GM12892 (cell line): ENCODE data around the gene FAM110D.

Experiments
- DNase-seq: peaks from one replicate; pipeline ENCODE4 v3.0.0; 2011; ENCODE audit not compliant: insufficient read length
- FAIRE-seq: peaks from 2 replicates; lab custom pipeline; 2011; peaks lifted over from hg19 to GRCh38; lab: Jason Lieb, UNC
- POLR2A ChIP-seq: IDR thresholded peaks from 2 replicates; pipeline ENCODE4 v1.6.1; 2011; ENCODE audit warnings: low read depth, low read length, control low read depth
- POLR2AphosphoS5 ChIP-seq: IDR thresholded peaks from 2 replicates; pipeline ENCODE4 v1.6.1; 2011; ENCODE audit warnings: low read depth, low read length, control low read depth
- TAF1 ChIP-seq: IDR thresholded peaks from 2 replicates; pipeline ENCODE4 v1.6.1; 2011; ENCODE audit warnings: low read depth, mild to moderate bottlenecking, control low read depth, low read length, borderline replicate concordance

Gene FAM110D

GRCh38 chr1:26184883-26185282 lies 26.0 kb downstream of the FAM110D start:
- FAIRE-seq, result no peak
- DNase-seq, result no peak

GRCh38 chr1:26187882-26188281 lies 29.0 kb downstream of the FAM110D start:
- TF ChIP-seq POLR2AphosphoS5 (no peak), POLR2A (no peak), TAF1 (no peak)
- FAIRE-seq, result no peak
- DNase-seq, result no peak

More at GRCh38 chr1:26184883-26185282, 26.0 kb downstream of the FAM110D start:
- TF ChIP-seq POLR2AphosphoS5, result no peak
- TF ChIP-seq POLR2A, result no peak
- TF ChIP-seq TAF1, result no peak

DNA sequence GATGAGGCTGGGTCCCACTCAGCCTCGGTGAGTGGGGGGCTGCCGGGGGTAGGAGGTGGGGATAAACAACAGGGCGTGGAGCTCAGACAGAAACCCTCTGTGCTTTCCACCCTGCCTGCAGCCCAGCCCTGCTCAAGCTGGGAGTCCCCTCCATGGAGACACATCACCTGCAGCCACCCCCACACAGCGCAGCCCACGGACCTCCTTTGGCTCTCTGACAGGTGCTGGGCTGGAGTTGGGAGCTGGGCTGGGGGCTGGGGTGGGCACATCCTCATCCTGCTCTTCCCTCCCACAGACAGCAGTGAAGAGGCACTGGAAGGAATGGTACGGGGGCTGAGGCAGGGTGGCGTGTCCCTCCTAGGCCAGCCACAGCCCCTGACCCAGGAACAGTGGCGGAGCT lies 29.6 kb downstream of the FAM110D start:
- FAIRE-seq (no peak), DNase-seq (no peak)
- no peak for TF ChIP-seq POLR2A
- TF ChIP-seq TAF1, result no peak

DNA sequence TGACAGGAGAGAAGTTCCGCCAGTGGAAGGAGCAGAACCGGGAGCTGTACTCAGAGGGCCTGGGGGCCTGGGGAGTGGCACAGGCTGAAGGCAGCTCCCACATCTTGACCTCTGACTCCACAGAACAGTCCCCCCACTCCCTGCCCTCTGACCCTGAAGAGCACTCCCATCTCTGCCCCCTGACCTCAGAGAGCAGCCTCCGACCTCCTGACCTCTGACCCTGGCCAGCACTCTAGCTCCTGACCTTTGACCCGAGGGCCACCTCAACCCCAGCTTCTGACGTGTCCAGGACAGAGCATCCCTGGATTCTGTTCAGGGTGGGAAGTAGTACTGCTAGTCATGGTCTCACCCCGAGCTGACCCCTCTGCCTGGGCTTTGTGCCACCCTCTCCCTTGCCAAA lies 30.5 kb downstream of the FAM110D start:
- no peak for DNase-seq
- TF ChIP-seq POLR2AphosphoS5 (no peak), POLR2A (no peak), TAF1 (no peak)
- FAIRE-seq, result no peak

DNA sequence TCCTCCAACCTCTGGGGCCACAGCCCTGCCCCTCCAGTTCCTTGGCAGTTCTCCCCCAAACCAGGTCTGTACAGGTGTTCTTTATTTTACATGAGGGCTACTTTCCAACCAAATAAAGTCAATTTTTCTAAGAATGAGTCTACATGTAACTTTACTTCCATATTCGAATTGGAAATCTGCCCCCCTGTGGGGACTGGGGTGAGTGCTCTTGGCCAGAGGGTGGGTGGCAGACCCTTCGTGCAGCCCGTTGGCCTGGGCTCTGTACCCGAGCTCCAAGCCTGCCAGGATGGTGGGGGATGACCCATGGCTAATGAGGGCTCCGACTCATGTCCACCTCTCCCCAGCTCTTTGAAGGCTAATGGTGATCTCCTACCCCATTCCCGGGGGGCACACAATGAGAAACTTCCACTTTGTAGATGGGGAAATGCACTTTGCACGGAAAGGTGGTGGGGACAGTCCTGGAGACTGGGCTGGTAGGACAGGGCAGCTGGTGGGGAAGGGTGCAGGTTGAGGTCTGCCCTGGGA lies 30.9 kb downstream of the FAM110D start:
- no peak for DNase-seq
- no peak for FAIRE-seq
- no peak for TF ChIP-seq POLR2A
- TF ChIP-seq TAF1, result no peak
- TF ChIP-seq POLR2AphosphoS5, result no peak

GRCh38 chr1:26190373-26190987 lies 31.6 kb downstream of the FAM110D start, which contains the start of gene CATSPER4:
Gene CATSPER4, plus strand, starts transcription at chr1:26190602. Its CDS starts 26 bp downstream, at chr1:26190628.
- FAIRE-seq, result no peak

GRCh38 chr1:26191739-26192138 lies 32.9 kb downstream of the FAM110D start:
- TF ChIP-seq TAF1 (no peak), POLR2A (no peak), POLR2AphosphoS5 (no peak)
- DNase-seq (no peak), FAIRE-seq (no peak)

More at GRCh38 chr1:26190373-26190987, 31.6 kb downstream of the FAM110D start, which contains the start of gene CATSPER4:
- DNase-seq, result no peak
- no peak for TF ChIP-seq POLR2AphosphoS5

DNA sequence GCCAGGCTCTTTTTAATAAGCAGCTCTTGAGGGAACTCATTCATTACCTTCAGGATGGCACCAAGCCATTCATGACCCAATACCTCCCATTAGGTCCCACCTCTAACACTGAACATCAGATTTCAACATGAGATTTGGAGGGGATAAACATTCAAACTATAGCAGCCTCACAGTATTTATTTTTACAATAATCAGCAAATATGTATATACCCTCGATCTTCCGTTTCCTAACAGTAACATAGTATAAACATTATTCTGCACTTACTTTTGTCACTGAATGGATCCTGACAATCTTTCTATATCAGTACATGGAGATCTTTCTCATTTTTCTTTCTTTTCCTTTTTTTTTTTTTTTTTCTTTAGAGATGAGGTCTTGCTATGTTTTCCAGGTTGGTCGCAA lies 36.9 kb downstream of the FAM110D start:
- no peak for TF ChIP-seq POLR2AphosphoS5
- TF ChIP-seq TAF1, result no peak
- FAIRE-seq (no peak), DNase-seq (no peak)

DNA sequence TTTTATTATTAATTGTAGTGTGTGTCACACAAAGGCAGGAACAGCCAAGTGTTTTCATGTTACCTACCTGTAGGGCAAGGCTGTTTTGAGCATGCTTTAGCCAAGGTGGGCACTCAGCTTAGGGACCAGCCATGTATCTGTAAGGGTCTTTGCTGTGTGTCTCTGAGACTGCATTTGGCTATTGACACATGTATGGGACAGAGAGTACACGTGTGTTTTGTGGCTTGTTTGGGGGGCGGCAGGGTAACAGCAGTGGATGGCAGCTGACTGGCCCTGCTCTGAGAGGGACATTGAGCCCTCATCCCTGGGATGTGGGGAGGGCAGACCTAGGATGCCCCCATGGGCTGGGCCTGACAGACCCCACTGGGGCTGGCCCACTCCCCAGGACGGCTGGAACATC lies 38.4 kb downstream of the FAM110D start:
- no peak for FAIRE-seq
- TF ChIP-seq TAF1 (no peak), POLR2AphosphoS5 (no peak)

GRCh38 chr1:26197813-26198212 lies 38.9 kb downstream of the FAM110D start:
- FAIRE-seq (no peak), DNase-seq (no peak)
- TF ChIP-seq POLR2A (no peak), POLR2AphosphoS5 (no peak), TAF1 (no peak)

More for the DNA sequence above, 38.4 kb downstream of the FAM110D start:
- no peak for DNase-seq

DNA sequence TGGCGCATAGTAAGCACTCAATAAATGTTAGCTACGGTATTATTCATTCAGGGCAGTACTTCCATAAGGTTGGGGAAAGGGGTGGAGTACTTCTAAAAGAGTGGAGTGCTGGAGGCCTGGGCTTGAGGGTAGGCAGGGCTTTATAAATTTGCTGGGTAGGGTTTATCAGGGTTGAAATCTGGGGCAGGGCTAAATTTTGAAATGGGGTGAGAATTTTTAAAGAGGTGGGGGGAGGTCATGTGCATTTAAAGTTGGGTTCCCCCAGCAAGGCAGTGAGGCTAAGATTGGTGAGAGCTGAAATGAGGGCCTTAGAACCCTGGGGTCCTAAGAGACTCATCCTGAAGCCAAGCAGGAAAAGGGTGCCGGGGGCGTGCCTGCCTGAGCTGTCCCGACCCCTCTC lies 41.5 kb downstream of the FAM110D start:
- no peak for TF ChIP-seq TAF1
- no peak for TF ChIP-seq POLR2A
- FAIRE-seq, result no peak
- no peak for DNase-seq

DNA sequence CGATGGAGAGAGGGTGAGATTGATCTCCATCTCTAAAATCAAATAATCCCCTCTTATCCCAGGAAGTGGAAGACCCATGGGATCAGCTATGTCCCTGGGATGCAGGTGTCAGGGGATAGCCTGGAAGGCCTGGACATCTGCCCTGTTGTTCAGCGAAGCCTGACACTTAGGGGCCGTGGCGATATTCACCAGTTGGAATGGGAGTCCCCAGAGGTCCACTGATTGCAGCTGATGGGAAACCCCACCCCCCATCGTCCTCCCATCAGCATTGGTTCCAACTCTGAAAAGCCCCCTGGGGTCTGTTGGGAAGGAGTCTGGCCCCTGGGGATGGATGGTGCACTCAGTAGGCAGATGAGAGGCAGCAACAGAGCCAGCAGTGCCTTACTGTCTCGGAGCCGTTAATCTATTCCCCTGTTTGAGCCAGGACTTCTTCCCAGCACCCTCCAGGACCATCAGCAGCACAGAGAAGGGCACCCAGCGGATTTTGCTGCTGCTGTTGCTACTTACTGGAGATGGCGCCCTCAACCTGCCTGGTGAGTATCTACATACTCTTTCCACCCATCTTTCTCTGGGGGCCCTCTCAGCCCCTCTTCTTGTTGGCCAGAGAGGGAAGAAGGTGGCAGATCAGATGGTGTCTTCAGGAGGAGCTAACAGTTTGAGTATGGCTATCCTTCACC lies 44.9 kb downstream of the FAM110D start:
- TF ChIP-seq POLR2A (no peak), TAF1 (no peak), POLR2AphosphoS5 (no peak)
- FAIRE-seq (no peak), DNase-seq (no peak)
